HepG2 (cell line): Measurements from ENCODE around the gene ZNF184. TPM values are rescaled to one million over a fixed set of nuclear protein-coding genes. Genes with fewer than 3 reads are reported as not detected.

Experiments used
- ATF7 ChIP-seq, 2 experiments: fragments of 450-650 bp in 1 of 2; sonication (generic) in 1 of 2; formaldehyde crosslinking in 1 of 2; IDR thresholded peaks; 2 replicates each; pipeline versions ENCODE4 v1.4.0 to v1.6.1; 2016 to 2020; ENCODE audit warnings: antibody characterized with exemption in 1 of 2, mild to moderate bottlenecking in 1 of 2, missing genetic modification reagents in 1 of 2
- EEA1 ChIP-seq: sonication (generic); formaldehyde crosslinking; IDR thresholded peaks from 2 replicates; pipeline ENCODE4 v1.5.1; 2020; ENCODE audit warnings: mild to moderate bottlenecking, missing genetic modification reagents, borderline replicate concordance
- HMG20B ChIP-seq: conservative IDR thresholded peaks from 2 replicates; pipeline ENCODE4 v1.6.1; 2016; ENCODE audit warnings: missing genetic modification reagents, missing compliant biosample characterization
- ISX ChIP-seq: sonication (generic); formaldehyde crosslinking; conservative IDR thresholded peaks from 2 replicates; pipeline ENCODE4 v1.5.0; 2020; ENCODE audit warnings: missing genetic modification reagents
- MAFF ChIP-seq: IDR thresholded peaks from 2 replicates; pipeline ENCODE4 v1.6.1; 2011; ENCODE audit warnings: low read depth, low read length, improper control_type of control experiment
- RBAK ChIP-seq: sonication (generic); formaldehyde crosslinking; IDR thresholded peaks from 2 replicates; pipeline ENCODE4 v1.5.1; 2020; ENCODE audit warnings: mild to moderate bottlenecking, missing genetic modification reagents
- TBP ChIP-seq: sonication (generic); formaldehyde crosslinking; IDR thresholded peaks from 2 replicates; pipeline ENCODE4 v1.5.0; 2020; ENCODE audit warnings: missing genetic modification reagents
- ZFX ChIP-seq: sonication (generic); formaldehyde crosslinking; IDR thresholded peaks from 2 replicates; pipeline ENCODE4 v1.4.0; 2020; ENCODE audit warnings: mild to moderate bottlenecking, low read depth, missing genetic modification reagents, moderate library complexity
- ZNF136 ChIP-seq: sonication (generic); formaldehyde crosslinking; IDR thresholded peaks from 2 replicates; pipeline ENCODE4 v1.8.1; 2022; ENCODE audit warnings: low read depth, mild to moderate bottlenecking, moderate library complexity, missing genetic modification reagents
- polyA plus RNA-seq, 8 experiments: library from polyadenylated mRNA; depleted of rRNA in 3 of 8; stranded (reverse) in 7 of 8; unstranded in 1 of 8; fragments of >200 nt; fragmentation: Illumina TruSeq in 4 of 8; extraction: Trizol in 4 of 8; gene quantifications; 2 replicates each; pipeline versions ENCODE4 v1.2.1 to v1.2.3, GENCODE V29; 2011 to 2016; ENCODE audit warnings: low read depth in 4 of 8, missing spikeins in 1 of 8, mixed read lengths in 1 of 8; ENCODE audit not compliant: insufficient read depth in 1 of 8
- total RNA-seq, 5 experiments: library from RNA; depleted of rRNA; stranded (reverse); fragments of >200 nt; fragmentation: Illumina TruSeq; extraction: Trizol; gene quantifications; 2 replicates each; pipeline ENCODE4 v1.2.3, GENCODE V29; 2016; ENCODE audit warnings: low read depth in 1 of 5
- TF ChIP-seq, protein P1 (sequence below): sonication (generic); formaldehyde crosslinking; IDR thresholded peaks from 2 replicates; pipeline ENCODE4 v1.5.0; 2020; ENCODE audit warnings: mild to moderate bottlenecking, missing genetic modification reagents
- TF ChIP-seq, protein P2 (sequence below): sonication (generic); formaldehyde crosslinking; IDR thresholded peaks from 2 replicates; pipeline ENCODE4 v1.8.1; 2023; ENCODE audit warnings: mild to moderate bottlenecking, moderate library complexity, missing genetic modification reagents
- TF ChIP-seq, protein P3 (sequence below): sonication (generic); formaldehyde crosslinking; IDR thresholded peaks from 2 replicates; pipeline ENCODE4 v1.5.0; 2020; ENCODE audit warnings: missing genetic modification reagents

The ZNF184 gene
- total and polyA plus RNA-seq, 2 of the 13 experiments (the other 11 are each of a cell fraction or from before 2014, with no cell fraction given) = 2.1 to 10.1 TPM

DNA sequence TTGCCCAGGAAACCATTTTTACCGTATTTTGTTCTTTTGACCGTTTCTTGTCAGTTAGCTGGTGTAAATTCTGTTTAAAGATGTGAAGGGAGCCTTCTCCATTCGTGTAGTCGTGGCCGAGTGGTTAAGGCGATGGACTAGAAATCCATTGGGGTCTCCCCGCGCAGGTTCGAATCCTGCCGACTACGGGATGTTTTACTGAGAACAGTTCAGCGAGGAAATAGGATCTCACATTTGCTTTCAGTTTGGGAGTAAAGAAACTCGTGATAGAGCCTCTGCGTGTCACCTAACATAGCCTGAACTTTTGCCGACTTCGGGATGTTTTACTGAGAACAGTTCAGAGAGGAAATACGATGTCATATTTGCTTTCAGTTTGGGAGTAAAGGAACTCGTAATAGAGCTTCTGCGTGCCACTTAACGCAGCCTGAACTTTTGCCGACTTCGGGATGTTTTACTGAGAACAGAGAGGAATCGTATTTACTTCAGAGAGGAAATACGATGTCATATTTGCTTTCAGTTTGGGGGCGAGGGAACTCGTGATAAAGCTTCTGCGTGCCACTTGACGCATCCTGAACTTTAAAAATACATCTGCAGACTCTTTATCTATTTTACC is 5.9 kb upstream of the ZNF184 start (continued):
- TF ChIP-seq ATF7 (IDR thresholded peaks at IDR 0.05) (no peak), ATF7 (CRISPR knock-in tag; IDR thresholded peaks at IDR 0.05) (no peak; the same call in 1 of the 2 replicates), EEA1 (CRISPR knock-in tag) (no peak), TBP (CRISPR knock-in tag) (no peak), ZNF136 (CRISPR knock-in tag) (no peak), HMG20B (CRISPR knock-in tag) (no peak; the same call in 1 of the 2 replicates), ZFX (no peak; the same call in none of the 2 replicates), RBAK (CRISPR knock-in tag) (no peak), MAFF (peak; percentile 23; the same call in 1 of the 2 replicates), ISX (CRISPR knock-in tag) (0 out of 2 replicates have a peak, but pooled peaks have one; percentile 30)
- TF ChIP-seq, protein P1, sequence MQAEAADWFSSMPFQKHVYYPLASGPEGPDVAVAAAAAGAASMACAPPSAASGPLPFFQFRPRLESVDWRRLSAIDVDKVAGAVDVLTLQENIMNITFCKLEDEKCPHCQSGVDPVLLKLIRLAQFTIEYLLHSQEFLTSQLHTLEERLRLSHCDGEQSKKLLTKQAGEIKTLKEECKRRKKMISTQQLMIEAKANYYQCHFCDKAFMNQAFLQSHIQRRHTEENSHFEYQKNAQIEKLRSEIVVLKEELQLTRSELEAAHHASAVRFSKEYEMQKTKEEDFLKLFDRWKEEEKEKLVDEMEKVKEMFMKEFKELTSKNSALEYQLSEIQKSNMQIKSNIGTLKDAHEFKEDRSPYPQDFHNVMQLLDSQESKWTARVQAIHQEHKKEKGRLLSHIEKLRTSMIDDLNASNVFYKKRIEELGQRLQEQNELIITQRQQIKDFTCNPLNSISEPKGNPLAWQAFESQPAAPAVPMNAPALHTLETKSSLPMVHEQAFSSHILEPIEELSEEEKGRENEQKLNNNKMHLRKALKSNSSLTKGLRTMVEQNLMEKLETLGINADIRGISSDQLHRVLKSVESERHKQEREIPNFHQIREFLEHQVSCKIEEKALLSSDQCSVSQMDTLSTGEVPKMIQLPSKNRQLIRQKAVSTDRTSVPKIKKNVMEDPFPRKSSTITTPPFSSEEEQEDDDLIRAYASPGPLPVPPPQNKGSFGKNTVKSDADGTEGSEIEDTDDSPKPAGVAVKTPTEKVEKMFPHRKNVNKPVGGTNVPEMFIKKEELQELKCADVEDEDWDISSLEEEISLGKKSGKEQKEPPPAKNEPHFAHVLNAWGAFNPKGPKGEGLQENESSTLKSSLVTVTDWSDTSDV = no peak
- TF ChIP-seq, protein P2, sequence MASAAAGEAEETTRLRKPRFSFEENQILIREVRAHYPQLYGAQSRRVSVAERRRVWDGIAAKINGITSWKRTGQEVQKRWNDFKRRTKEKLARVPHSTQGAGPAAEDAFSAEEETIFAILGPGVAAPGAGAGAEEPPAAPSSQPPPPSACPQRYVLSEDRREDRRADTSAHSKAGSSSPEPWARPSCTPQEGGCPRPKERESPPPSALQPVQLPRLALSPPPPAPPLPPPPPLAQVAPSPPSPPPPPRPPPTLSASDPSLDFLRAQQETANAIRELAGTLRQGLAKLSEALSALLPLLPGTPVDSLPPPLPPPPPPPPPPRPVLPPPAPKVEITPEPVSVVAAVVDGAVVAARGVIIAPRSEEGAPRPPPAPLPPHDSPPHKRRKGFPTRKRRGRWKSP (CRISPR knock-in tag) = peak; percentile 70; the same call in 1 of the 2 replicates
- TF ChIP-seq, protein P3, sequence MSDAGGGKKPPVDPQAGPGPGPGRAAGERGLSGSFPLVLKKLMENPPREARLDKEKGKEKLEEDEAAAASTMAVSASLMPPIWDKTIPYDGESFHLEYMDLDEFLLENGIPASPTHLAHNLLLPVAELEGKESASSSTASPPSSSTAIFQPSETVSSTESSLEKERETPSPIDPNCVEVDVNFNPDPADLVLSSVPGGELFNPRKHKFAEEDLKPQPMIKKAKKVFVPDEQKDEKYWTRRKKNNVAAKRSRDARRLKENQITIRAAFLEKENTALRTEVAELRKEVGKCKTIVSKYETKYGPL (CRISPR knock-in tag) = no peak
